T-cell (primary cell): ENCODE measurements around the gene APPL1. TPM values are rescaled to one million over a fixed set of nuclear protein-coding genes. Genes with fewer than 3 reads are reported as not detected.

Experiments
- ATAC-seq, 4 experiments: fragments of 200-7000 bp in 3 of 4; fragments of 150-1000 bp in 1 of 4; cut with Tn5 transposase; replicated peaks in 1 of 4; 1 replicate in 3 of 4; 2 replicates in 1 of 4; pipeline ENCODE4 v1.10.0; 2021; ENCODE audit warnings: moderate library complexity in 3 of 4, mild to moderate bottlenecking in 2 of 4, moderate number of reproducible peaks in 1 of 4
- CTCF ChIA-PET, 2 donors: fragments of 300-600 bp; sonication (Branson Sonifier 250); formaldehyde crosslinking; loops; one replicate each; lab custom pipeline; 2022; ENCODE audit warnings: antibody characterized with exemption in 2 of 2; lab: Charles Lee
- POLR2A ChIA-PET, 2 donors: fragments of 300-600 bp; sonication (Branson Sonifier 250); formaldehyde crosslinking; loops; one replicate each; lab custom pipeline; 2022; ENCODE audit warnings: antibody characterized with exemption in 2 of 2; lab: Charles Lee
- DNase-seq, 35 experiments: peaks; one replicate each; pipeline versions ENCODE4 v3.0.0 to v3.0.0-alpha.2; 2013 to 2023
- H3K27ac ChIP-seq: one replicate; pipeline ENCODE4 v1.5.1; 2013; ENCODE audit warnings: low read length
- H3K27me3 ChIP-seq, 2 experiments: replicated peaks in 1 of 2; 1 replicate in 1 of 2; 2 replicates in 1 of 2; pipeline versions ENCODE4 v1.6.1 to v1.7.0; 2013; ENCODE audit warnings: low read length in 1 of 2, mixed read lengths in 1 of 2; ENCODE audit not compliant: control insufficient read depth in 2 of 2, insufficient read depth in 2 of 2; ENCODE audit errors: extremely low read depth in 1 of 2
- H3K36me3 ChIP-seq, 2 donors: 1 replicate in 1 of 2; 2 replicates in 1 of 2; pipeline versions ENCODE4 v1.6.1 to v1.7.0; 2013; ENCODE audit warnings: low read length in 1 of 2; ENCODE audit not compliant: control insufficient read depth in 2 of 2, insufficient read depth in 1 of 2; ENCODE audit errors: extremely low read depth in 1 of 2
- H3K4me1 ChIP-seq, 2 experiments: 1 replicate in 1 of 2; 2 replicates in 1 of 2; pipeline versions ENCODE4 v1.6.1 to v1.7.0; 2013; ENCODE audit warnings: low read length in 2 of 2, mixed read lengths in 1 of 2; ENCODE audit not compliant: insufficient read depth in 2 of 2, control insufficient read depth in 1 of 2; ENCODE audit errors: extremely low read depth in 1 of 2
- H3K4me3 ChIP-seq, 2 donors: 1 replicate in 1 of 2; 2 replicates in 1 of 2; pipeline versions ENCODE4 v1.5.1 to v1.7.0; 2013; ENCODE audit warnings: mild to moderate bottlenecking in 2 of 2, low read length in 1 of 2, moderate library complexity in 1 of 2; ENCODE audit not compliant: control insufficient read depth in 1 of 2; ENCODE audit errors: extremely low read depth in 1 of 2
- H3K9me3 ChIP-seq: 2 replicates; pipeline ENCODE4 v1.7.0; 2013
- H3K27ac Mint-ChIP-seq, 2 donors: one replicate each; pipeline ENCODE4 v1.8.0; 2020 to 2021; ENCODE audit warnings: mild to moderate bottlenecking in 2 of 2, mixed read lengths in 2 of 2
- H3K27me3 Mint-ChIP-seq, 2 donors: one replicate each; pipeline ENCODE4 v1.8.0; 2021 to 2022; ENCODE audit warnings: mixed read lengths in 2 of 2
- H3K36me3 Mint-ChIP-seq: one replicate; pipeline ENCODE4 v1.8.0; 2021; ENCODE audit warnings: mixed read lengths
- H3K4me1 Mint-ChIP-seq, 3 donors: one replicate each; pipeline ENCODE4 v1.8.0; 2020 to 2022; ENCODE audit warnings: mixed read lengths in 3 of 3, mild to moderate bottlenecking in 1 of 3
- H3K4me3 Mint-ChIP-seq, 3 donors: one replicate each; pipeline ENCODE4 v1.8.0; 2020 to 2022; ENCODE audit warnings: mild to moderate bottlenecking in 3 of 3, mixed read lengths in 3 of 3, moderate library complexity in 3 of 3
- H3K9me3 Mint-ChIP-seq, 3 donors: one replicate each; pipeline ENCODE4 v1.8.0; 2020 to 2022; ENCODE audit warnings: mixed read lengths in 3 of 3
- WGBS: methylation state at CpG from one replicate; pipeline ENCODE4 v1.1.5; 2013; ENCODE audit warnings: missing lambda C conversion rate; ENCODE audit not compliant: insufficient coverage; 5-methylcytosine and 5-hydroxymethylcytosine counted together
- total RNA-seq, 35 experiments: library from RNA in 6 of 35; stranded (reverse) in 6 of 35; fragments of 120-200 nt in 1 of 35; gene quantifications; one replicate each; pipeline versions ENCODE4 v1.2.1 to v1.2.4 and lab custom pipeline; 2013 to 2026

The APPL1 gene
- total RNA-seq, 5 donors from 2014 or later (not counting 1 experiment from before 2014, with no cell fraction given): 23.4 to 30.9 (median 26.8) TPM

DNA sequence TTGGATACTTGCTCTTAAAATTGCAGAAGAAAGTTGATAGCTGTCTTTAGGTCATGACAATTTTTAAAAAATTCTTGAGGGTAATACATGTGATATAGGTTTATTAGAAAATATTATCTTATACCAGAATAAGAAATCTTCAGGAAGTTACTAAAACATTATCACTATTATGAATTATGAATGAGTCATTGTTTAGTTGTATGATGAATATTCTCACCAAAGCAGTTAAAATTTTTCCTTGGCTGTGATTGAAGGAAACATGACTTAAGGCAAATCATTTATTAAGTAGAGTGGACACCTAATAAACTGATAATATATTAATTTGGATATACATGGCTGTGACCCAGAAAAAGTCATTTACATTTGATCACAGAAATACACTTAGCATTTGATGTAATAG, 30.1 kb downstream of the APPL1 start:
- H3K9me3 Mint-ChIP-seq: peaks cover 0 to 2% (median 0%) of the 10 kb centered on the region in 3 donors
- CTCF ChIA-PET: no interaction called here
- no peak overlapping the region for H3K4me3 Mint-ChIP-seq
- no peaks in the 10 kb centered on the region for H3K4me1 ChIP-seq
- H3K4me3 ChIP-seq: no peak overlapping the region
- H3K27me3 ChIP-seq: no peaks in the 10 kb centered on the region
- no peaks in the 10 kb centered on the region for H3K27me3 Mint-ChIP-seq
- H3K27ac Mint-ChIP-seq: no peak overlapping the region
- H3K4me1 Mint-ChIP-seq: no peaks in the 10 kb centered on the region
- DNase-seq (no peak), ATAC-seq (no peak)
- POLR2A ChIA-PET: no interaction called here
- peaks cover 50% of the 10 kb centered on the region for H3K36me3 Mint-ChIP-seq
- no peaks in the 10 kb centered on the region for H3K9me3 ChIP-seq
- H3K36me3 ChIP-seq: peaks cover 13 to 39% of the 10 kb centered on the region in 2 donors
- H3K27ac ChIP-seq: no peak overlapping the region

DNA sequence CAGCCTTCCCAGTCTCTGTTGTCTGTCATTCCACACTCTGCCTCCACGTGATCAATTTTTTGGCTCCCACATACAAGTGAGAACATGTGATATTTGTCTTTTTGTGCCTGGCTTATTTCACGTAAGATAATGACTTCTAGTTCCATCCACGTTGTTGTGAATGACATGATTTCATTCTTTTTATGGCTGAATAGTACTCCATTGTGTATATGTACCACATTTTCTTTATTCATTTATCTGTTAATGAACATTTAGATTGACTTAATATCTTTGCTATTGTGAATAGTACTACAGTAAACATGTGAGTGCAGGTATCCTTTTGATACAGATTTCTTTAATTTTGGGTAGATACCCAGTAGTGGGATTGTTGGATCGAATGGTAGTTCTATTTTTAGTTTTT, 33.6 kb downstream of the APPL1 start:
- DNase-seq (no peak), ATAC-seq (no peak)
- H3K4me3 Mint-ChIP-seq: no peak overlapping the region
- POLR2A ChIA-PET: no interaction called here
- Histone ChIP-seq H3K27me3 (no peaks in the 10 kb centered on the region), H3K27ac (no peak overlapping the region), H3K9me3 (no peaks in the 10 kb centered on the region), H3K4me1 (no peaks in the 10 kb centered on the region), H3K4me3 (no peak overlapping the region), H3K36me3 (peaks cover 13 to 39% of the 10 kb centered on the region in 2 donors)
- WGBS: no CpG with 5 or more reads among the region's 4 CpGs
- CTCF ChIA-PET: no interaction called here
- no peaks in the 10 kb centered on the region for H3K27me3 Mint-ChIP-seq
- H3K9me3 Mint-ChIP-seq: peaks cover 0 to 9% (median 7%) of the 10 kb centered on the region in 3 donors
- H3K4me1 Mint-ChIP-seq: no peaks in the 10 kb centered on the region
- peaks cover 71% of the 10 kb centered on the region for H3K36me3 Mint-ChIP-seq
- no peak overlapping the region for H3K27ac Mint-ChIP-seq

DNA sequence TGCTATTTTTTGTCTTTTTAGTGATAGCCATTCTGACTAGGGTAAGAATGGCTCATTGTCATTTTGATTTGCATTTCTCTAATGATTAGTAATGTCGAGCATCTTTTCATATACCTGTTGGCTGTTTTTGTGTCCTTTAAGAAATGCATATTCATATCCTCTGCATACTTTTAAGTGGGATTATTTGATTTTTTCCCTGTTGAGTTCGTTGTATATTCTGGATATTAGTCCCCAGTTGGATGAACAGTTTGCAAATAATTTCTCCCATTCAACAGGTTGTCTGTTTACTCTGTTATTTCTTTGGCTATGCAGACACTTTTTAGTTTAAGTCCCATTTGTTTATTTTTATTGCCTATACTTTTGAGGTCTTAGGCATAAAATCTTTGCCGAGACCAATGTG, 34.4 kb downstream of the APPL1 start:
- WGBS: no CpG with 5 or more reads among the region's 3 CpGs
- Mint-ChIP-seq H3K27ac (no peak overlapping the region), H3K27me3 (no peaks in the 10 kb centered on the region), H3K9me3 (peaks cover 0 to 9% (median 7%) of the 10 kb centered on the region in 3 donors), H3K36me3 (peaks cover 78% of the 10 kb centered on the region), H3K4me1 (no peaks in the 10 kb centered on the region), H3K4me3 (no peak overlapping the region)
- no peaks in the 10 kb centered on the region for H3K9me3 ChIP-seq
- no peak for ATAC-seq
- peaks cover 13 to 40% of the 10 kb centered on the region in 2 donors for H3K36me3 ChIP-seq
- DNase-seq: no peak
- H3K4me3 ChIP-seq: no peak overlapping the region
- no peak overlapping the region for H3K27ac ChIP-seq
- CTCF ChIA-PET: no interaction called here
- H3K4me1 ChIP-seq: no peaks in the 10 kb centered on the region
- POLR2A ChIA-PET: no interaction called here
- H3K27me3 ChIP-seq: no peaks in the 10 kb centered on the region

DNA sequence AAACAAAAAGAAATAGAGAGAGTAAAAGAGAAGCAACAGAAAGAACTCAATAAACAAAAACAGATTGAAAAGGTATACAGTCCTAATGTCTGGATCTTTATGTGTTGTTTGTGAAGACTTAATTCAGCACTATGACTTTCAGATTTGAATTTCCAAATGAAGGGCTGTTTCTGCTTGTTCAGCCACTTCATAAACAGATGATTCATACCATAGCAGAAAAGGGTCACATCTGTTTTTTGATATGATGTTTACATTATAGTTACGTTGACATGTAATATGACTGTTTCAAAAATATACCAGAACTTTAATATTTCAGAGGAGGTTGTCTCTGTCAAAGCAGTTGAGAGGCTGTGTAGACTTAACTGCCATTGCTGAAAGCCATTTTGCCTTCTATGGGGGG, 40.9 kb downstream of the APPL1 start:
- H3K27ac ChIP-seq: no peak overlapping the region
- DNase-seq (no peak), ATAC-seq (no peak)
- no peaks in the 10 kb centered on the region for H3K4me1 ChIP-seq
- H3K9me3 ChIP-seq: no peaks in the 10 kb centered on the region
- H3K27me3 ChIP-seq: no peaks in the 10 kb centered on the region
- POLR2A ChIA-PET: no interaction called here
- Mint-ChIP-seq H3K9me3 (peaks cover 0 to 5% (median 4%) of the 10 kb centered on the region in 3 donors), H3K36me3 (peaks cover 76% of the 10 kb centered on the region), H3K27me3 (no peaks in the 10 kb centered on the region), H3K4me3 (no peak overlapping the region), H3K27ac (no peak overlapping the region), H3K4me1 (no peaks in the 10 kb centered on the region)
- WGBS: no CpG with 5 or more reads among the region's 1 CpG
- CTCF ChIA-PET: no interaction called here
- H3K36me3 ChIP-seq: peaks cover 0 to 34% of the 10 kb centered on the region in 2 donors
- no peak overlapping the region for H3K4me3 ChIP-seq

DNA sequence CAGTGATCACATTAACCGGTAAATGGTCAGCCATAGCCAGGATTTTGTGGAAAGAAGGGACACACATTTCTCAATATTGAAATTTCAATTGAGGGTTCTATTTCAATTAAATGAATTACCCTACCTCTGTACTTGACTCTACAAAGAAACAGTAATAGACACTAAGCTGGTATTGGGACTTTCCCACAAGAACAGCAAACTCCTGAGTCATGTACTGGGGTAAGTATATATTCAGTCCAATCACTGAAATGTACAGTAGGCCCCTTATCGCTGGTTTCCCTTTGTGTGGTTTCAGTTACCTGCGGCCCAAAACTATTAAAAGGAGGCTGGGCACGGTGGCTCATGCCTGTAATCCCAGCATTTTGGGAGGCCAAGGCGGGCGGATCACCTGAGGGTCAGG, 47.3 kb downstream of the APPL1 start:
- Mint-ChIP-seq H3K36me3 (peaks cover 30% of the 10 kb centered on the region), H3K4me1 (no peaks in the 10 kb centered on the region), H3K27me3 (no peaks in the 10 kb centered on the region), H3K27ac (no peak overlapping the region), H3K9me3 (peaks cover 0 to 2% (median 0%) of the 10 kb centered on the region in 3 donors), H3K4me3 (no peak overlapping the region)
- POLR2A ChIA-PET: interaction anchor here in 1 of 2 donors (0.7 kb wide), 1 partner anchor 231 kb away, joined by 11 read pairs; no protein-coding TSS in a partner anchor
- Histone ChIP-seq H3K27ac (no peak overlapping the region), H3K4me1 (no peaks in the 10 kb centered on the region), H3K36me3 (peaks cover 0 to 1% of the 10 kb centered on the region in 2 donors), H3K27me3 (no peaks in the 10 kb centered on the region), H3K9me3 (no peaks in the 10 kb centered on the region), H3K4me3 (no peak overlapping the region)
- DNase-seq: no peak
- WGBS: 84% methylated on average over 3 of the region's 6 CpGs
- CTCF ChIA-PET: no interaction called here
- ATAC-seq: no peak

DNA sequence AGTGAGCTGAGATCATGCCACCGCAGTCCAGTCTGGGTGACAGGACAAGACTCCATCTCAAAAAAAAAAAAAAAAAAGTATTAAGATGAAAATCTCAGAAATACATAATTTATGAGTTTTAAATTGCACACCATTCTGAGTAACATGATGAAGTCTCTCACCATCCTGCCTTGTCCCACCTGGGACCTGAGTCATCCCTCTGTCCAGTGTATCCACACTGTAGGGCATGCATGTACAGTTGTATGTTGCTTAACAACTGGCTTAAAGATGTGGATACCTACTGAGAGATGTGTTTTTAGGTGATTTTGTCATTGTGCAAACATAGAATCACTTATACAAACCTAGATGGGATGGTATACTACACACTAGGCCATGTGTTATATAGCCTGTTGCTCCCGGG, 47.9 kb downstream of the APPL1 start:
- no peaks in the 10 kb centered on the region for H3K9me3 ChIP-seq
- H3K4me1 ChIP-seq: no peaks in the 10 kb centered on the region
- Mint-ChIP-seq H3K4me3 (no peak overlapping the region), H3K36me3 (peaks cover 25% of the 10 kb centered on the region), H3K27ac (no peak overlapping the region), H3K4me1 (no peaks in the 10 kb centered on the region), H3K9me3 (peaks cover 0 to 2% (median 0%) of the 10 kb centered on the region in 3 donors), H3K27me3 (no peaks in the 10 kb centered on the region)
- H3K36me3 ChIP-seq: no peaks in the 10 kb centered on the region
- POLR2A ChIA-PET: interaction anchor here in 1 of 2 donors (0.7 kb wide), 1 partner anchor 231 kb away, joined by 11 read pairs; no protein-coding TSS in a partner anchor
- H3K4me3 ChIP-seq: no peak overlapping the region
- WGBS: no CpG with 5 or more reads among the region's 2 CpGs
- ATAC-seq (no peak), DNase-seq (no peak)
- CTCF ChIA-PET: no interaction called here
- H3K27me3 ChIP-seq: no peaks in the 10 kb centered on the region
- no peak overlapping the region for H3K27ac ChIP-seq

DNA sequence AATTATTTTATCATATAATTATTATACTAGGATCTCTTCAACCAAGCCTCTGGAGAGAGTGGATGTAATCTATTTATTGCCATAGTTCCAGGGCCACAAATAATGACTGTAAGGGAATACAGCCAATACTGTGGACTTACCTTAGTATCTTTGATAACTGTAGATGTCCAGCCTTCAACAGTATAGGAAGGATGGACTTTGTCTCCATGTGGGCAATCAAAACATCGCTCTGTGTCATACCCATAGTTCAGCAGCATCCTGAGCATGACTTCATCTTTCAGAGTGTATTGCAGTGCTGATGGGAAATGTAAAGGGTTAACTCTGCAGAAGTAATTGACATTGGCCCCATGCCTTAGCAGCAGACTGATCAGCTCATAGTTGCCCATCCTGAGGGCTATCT, 50.7 kb downstream of the APPL1 start:
- Mint-ChIP-seq H3K27me3 (no peaks in the 10 kb centered on the region), H3K4me1 (no peaks in the 10 kb centered on the region), H3K9me3 (peaks cover 0 to 2% (median 0%) of the 10 kb centered on the region in 3 donors), H3K36me3 (peaks cover 12% of the 10 kb centered on the region), H3K4me3 (no peak overlapping the region), H3K27ac (no peak overlapping the region)
- no peaks in the 10 kb centered on the region for H3K36me3 ChIP-seq
- H3K27me3 ChIP-seq: no peaks in the 10 kb centered on the region
- H3K27ac ChIP-seq: no peak overlapping the region
- no peak for ATAC-seq
- POLR2A ChIA-PET: no interaction called here
- H3K4me3 ChIP-seq: no peak overlapping the region
- H3K9me3 ChIP-seq: no peaks in the 10 kb centered on the region
- WGBS: no CpG with 5 or more reads among the region's 1 CpG
- CTCF ChIA-PET: no interaction called here
- H3K4me1 ChIP-seq: no peaks in the 10 kb centered on the region
- no peak for DNase-seq
